Dedifferentiated amniotic fluid mesenchymal stem cell (primary cell): ENCODE measurements around the gene RBM47.

ENCODE experiments used
- DNase-seq: peaks from one replicate; pipeline ENCODE4 v3.0.0-alpha.2; 2016; ENCODE audit errors: extremely low spot score

RBM47 gene

DNA sequence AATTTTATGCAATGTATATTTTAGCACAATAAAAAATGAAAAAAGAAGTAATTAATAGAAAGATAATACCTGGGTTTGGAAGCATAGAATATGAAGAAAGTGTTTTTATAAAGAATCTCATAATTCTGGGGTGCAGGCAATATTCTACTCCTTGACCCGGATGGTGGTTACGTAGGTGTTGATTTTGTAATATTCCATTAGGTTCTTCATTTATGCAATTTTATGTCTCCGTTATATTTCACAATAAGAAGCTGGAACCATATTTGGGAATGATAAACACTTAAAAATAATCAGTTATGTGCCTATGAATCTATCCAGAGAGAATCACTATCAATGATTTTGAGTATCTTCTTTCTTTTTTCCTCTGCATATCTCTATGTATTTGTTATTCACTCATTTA, 256.0 kb downstream of the RBM47 start:
- DNase-seq = no peak
